ENCODE data around the gene CLMN. TPM values are rescaled to one million over a fixed set of nuclear protein-coding genes. Genes with fewer than 3 reads are reported as not detected.

The CLMN gene
- total RNA-seq, 1 experiment from 2014 or later = 111 TPM

- intact Hi-C loops (cut with micrococcal nuclease; ENCODE audit: unreplicated experiment) = no loop called here
- Mint-ChIP-seq H3K4me3 (ENCODE audit: low read depth, unreplicated experiment) (peak overlapping the region; percentile 31), H3K4me1 (ENCODE audit: low read depth, unreplicated experiment) (peaks cover 68% of the 10 kb centered on the region), H3K9me3 (ENCODE audit: low read depth, unreplicated experiment) (peaks cover 6% of the 10 kb centered on the region), H3K27ac (ENCODE audit: unreplicated experiment) (peak overlapping the region; percentile 60), H3K27me3 (ENCODE audit: unreplicated experiment) (no peaks in the 10 kb centered on the region), H3K36me3 (ENCODE audit: insufficient read depth, unreplicated experiment) (peaks cover 33% of the 10 kb centered on the region)
- no TSS peak for BruUV-seq (replicated peaks)
- CTCF ChIA-PET = interaction anchor here (1.0 kb wide), 1 partner anchor 11 kb away, joined by 3 read pairs; no protein-coding TSS in a partner anchor
- no peak for TF ChIP-seq CTCF (IDR thresholded peaks at IDR 0.05; ENCODE audit: unreplicated experiment)
- DNase-seq = no peak
Observed at GRCh38 chr14:95295600-95296376, 23.9 kb downstream of the CLMN start.

GRCh38 chr14:95294834-95295599 is 24.7 kb downstream of the CLMN start:
- intact Hi-C loops (cut with micrococcal nuclease; ENCODE audit: unreplicated experiment) = no loop called here
- Mint-ChIP-seq H3K4me3 (ENCODE audit: low read depth, unreplicated experiment) (peak overlapping the region; percentile 31), H3K27ac (ENCODE audit: unreplicated experiment) (peak overlapping the region; percentile 60), H3K27me3 (ENCODE audit: unreplicated experiment) (no peaks in the 10 kb centered on the region), H3K9me3 (ENCODE audit: low read depth, unreplicated experiment) (peaks cover 6% of the 10 kb centered on the region), H3K36me3 (ENCODE audit: insufficient read depth, unreplicated experiment) (peaks cover 37% of the 10 kb centered on the region), H3K4me1 (ENCODE audit: low read depth, unreplicated experiment) (peaks cover 70% of the 10 kb centered on the region)
- no TSS peak for BruUV-seq (replicated peaks)
- no peak for TF ChIP-seq CTCF (IDR thresholded peaks at IDR 0.05; ENCODE audit: unreplicated experiment)
- DNase-seq = peak; percentile 80
- CTCF ChIA-PET = interaction anchor here (0.6 to 1.0 kb wide), 2 partner anchors 11 to 83 kb away, joined by 3 read pairs; no protein-coding TSS in a partner anchor

- no TSS peak for BruUV-seq (replicated peaks)
- no peak for TF ChIP-seq CTCF (IDR thresholded peaks at IDR 0.05; ENCODE audit: unreplicated experiment)
- no peak for DNase-seq
- H3K36me3 Mint-ChIP-seq (ENCODE audit: insufficient read depth, unreplicated experiment) = peaks cover 38% of the 10 kb centered on the region
- peak overlapping the region; percentile 31 for H3K4me3 Mint-ChIP-seq (ENCODE audit: low read depth, unreplicated experiment)
- CTCF ChIA-PET = no interaction called here
- H3K27ac Mint-ChIP-seq (ENCODE audit: unreplicated experiment) = no peak overlapping the region
- intact Hi-C loops (cut with micrococcal nuclease; ENCODE audit: unreplicated experiment) = no loop called here
- peaks cover 6% of the 10 kb centered on the region for H3K9me3 Mint-ChIP-seq (ENCODE audit: low read depth, unreplicated experiment)
- no peaks in the 10 kb centered on the region for H3K27me3 Mint-ChIP-seq (ENCODE audit: unreplicated experiment)
- H3K4me1 Mint-ChIP-seq (ENCODE audit: low read depth, unreplicated experiment) = peaks cover 75% of the 10 kb centered on the region
Observed at GRCh38 chr14:95294320-95294719, 25.4 kb downstream of the CLMN start.

- CTCF ChIA-PET = no interaction called here
- DNase-seq = no peak
- H3K27ac Mint-ChIP-seq (ENCODE audit: unreplicated experiment) = peak overlapping the region; percentile 45
- TF ChIP-seq CTCF (IDR thresholded peaks at IDR 0.05; ENCODE audit: unreplicated experiment) = no peak
- intact Hi-C loops (cut with micrococcal nuclease; ENCODE audit: unreplicated experiment) = no loop called here
- no peaks in the 10 kb centered on the region for H3K27me3 Mint-ChIP-seq (ENCODE audit: unreplicated experiment)
- peaks cover 75% of the 10 kb centered on the region for H3K4me1 Mint-ChIP-seq (ENCODE audit: low read depth, unreplicated experiment)
- no TSS peak for BruUV-seq (replicated peaks)
- no peak overlapping the region for H3K4me3 Mint-ChIP-seq (ENCODE audit: low read depth, unreplicated experiment)
- H3K36me3 Mint-ChIP-seq (ENCODE audit: insufficient read depth, unreplicated experiment) = peaks cover 38% of the 10 kb centered on the region
- H3K9me3 Mint-ChIP-seq (ENCODE audit: low read depth, unreplicated experiment) = peaks cover 6% of the 10 kb centered on the region
Observed at GRCh38 chr14:95293449-95293848, 26.3 kb downstream of the CLMN start.

All from Calu3 (cell line).